T-helper 2 cell treated with Interferon-gamma antibody and Interleukin-4, amounts not matched to agents 100 ng/mL and 5 ng/mL, for 36 hours (primary cell): ENCODE results near the gene HIVEP1. TPM values are rescaled to one million over a fixed set of nuclear protein-coding genes. Genes with fewer than 3 reads are reported as not detected.

ENCODE experiments used
- intact Hi-C: fragments of 100-400 bp; cut with micrococcal nuclease; formaldehyde crosslinking; loops from one replicate; pipeline ENCODE4 v1.15.1; 2023
- total RNA-seq: library from RNA; stranded (reverse); gene quantifications from 2 replicates; pipeline ENCODE4 v1.2.3, GENCODE V29; 2022

Gene HIVEP1
- total RNA-seq, 1 donor from 2014 or later, result 18.1 TPM

GRCh38 chr6:12039540-12040459 lies 27.7 kb downstream of the HIVEP1 start:
- intact Hi-C loops, result loop anchor here (5.0 kb wide), 1 partner anchor 193 kb away; no protein-coding TSS in a partner anchor

DNA sequence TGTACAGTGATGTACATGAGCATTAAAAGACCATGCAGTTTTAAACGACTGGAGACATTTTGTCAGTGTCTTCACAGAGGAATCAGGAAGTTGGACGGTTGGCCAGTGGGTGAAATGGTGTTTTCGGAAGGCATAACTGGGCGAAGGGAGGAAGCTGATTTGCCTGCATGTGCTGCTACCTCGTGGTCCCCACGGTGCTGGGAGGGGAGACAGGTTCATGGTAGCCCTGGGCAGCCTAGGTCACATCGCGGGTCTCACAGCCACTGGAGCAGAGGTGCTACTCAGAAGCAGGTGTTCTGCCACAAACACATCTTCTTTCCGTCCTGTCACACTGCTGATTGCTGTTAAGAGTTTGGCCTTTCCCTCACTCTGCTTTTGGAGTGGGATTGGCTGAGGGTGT lies 35.2 kb downstream of the HIVEP1 start:
- intact Hi-C loops, result no loop called here

DNA sequence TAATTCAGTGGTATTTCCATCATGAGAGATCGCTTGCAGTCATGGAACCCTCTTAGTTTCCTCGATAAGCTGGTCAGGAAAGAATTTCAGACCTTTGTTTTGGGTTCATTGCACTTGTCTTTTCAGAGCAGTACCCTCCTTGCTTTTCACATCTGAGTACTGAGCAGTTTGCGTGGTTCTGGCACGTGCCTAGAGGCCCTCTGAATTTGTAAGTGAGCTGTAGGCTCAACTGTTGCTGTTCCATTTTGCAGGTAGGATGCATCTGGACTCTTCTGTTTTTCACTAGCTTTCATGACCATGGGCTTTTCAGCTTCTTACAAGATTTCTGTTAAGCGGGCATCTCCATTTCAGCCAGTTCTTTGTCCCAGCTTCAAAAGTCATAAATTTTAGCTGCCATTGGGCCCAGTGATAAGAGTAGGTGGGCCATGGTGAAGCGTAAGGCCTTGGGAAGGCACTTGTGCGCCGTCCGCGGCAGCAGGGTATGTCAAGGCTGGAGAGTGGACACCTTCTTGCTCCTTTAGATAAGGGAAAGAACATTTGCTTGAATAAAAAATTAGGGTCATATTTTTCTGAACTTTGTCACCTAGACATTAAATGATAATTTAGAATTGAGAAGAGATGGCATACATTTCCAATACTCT lies 35.8 kb downstream of the HIVEP1 start:
- intact Hi-C loops, result no loop called here

GRCh38 chr6:12048609-12049008 lies 36.5 kb downstream of the HIVEP1 start:
- intact Hi-C loops, result no loop called here

DNA sequence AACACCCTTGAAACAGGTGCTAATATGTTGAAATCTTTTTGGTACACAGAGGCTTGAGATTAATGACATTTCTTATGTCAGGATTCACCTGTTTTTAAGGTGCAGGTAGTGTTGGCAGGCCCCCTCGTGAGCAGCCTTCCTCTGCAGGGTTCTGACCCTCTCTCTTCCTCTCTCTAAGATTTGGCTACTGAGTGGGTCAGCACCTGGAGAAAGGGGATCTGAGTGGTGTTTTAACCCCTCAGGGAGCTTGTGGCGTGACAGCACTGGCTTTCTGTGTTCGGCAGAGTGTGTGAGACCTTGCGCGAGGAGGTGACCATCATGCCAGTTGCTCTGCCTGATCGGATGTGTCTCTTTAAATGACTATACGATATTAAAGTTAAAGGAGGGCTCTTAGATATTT lies 37.1 kb downstream of the HIVEP1 start:
- intact Hi-C loops, result no loop called here

- intact Hi-C loops, result loop anchor here (1.0 to 5.0 kb wide), 5 partner anchors 8 to 340 kb away; no protein-coding TSS in a partner anchor
Observed at GRCh38 chr6:12051861-12052368, 39.8 kb downstream of the HIVEP1 start.

GRCh38 chr6:12058172-12058961 lies 46.3 kb downstream of the HIVEP1 start:
- intact Hi-C loops, result no loop called here

GRCh38 chr6:12060780-12061609 lies 48.9 kb downstream of the HIVEP1 start:
- intact Hi-C loops, result loop anchor here (1.0 to 2.0 kb wide), 2 partner anchors 9 to 50 kb away; no protein-coding TSS in a partner anchor

- intact Hi-C loops, result no loop called here
Observed at GRCh38 chr6:12062605-12063004, 50.5 kb downstream of the HIVEP1 start.

GRCh38 chr6:12064131-12064530 lies 52.0 kb downstream of the HIVEP1 start:
- intact Hi-C loops, result no loop called here

GRCh38 chr6:12064538-12065071 lies 52.5 kb downstream of the HIVEP1 start:
- intact Hi-C loops, result no loop called here

GRCh38 chr6:12065321-12066140 lies 53.4 kb downstream of the HIVEP1 start:
- intact Hi-C loops, result no loop called here

DNA sequence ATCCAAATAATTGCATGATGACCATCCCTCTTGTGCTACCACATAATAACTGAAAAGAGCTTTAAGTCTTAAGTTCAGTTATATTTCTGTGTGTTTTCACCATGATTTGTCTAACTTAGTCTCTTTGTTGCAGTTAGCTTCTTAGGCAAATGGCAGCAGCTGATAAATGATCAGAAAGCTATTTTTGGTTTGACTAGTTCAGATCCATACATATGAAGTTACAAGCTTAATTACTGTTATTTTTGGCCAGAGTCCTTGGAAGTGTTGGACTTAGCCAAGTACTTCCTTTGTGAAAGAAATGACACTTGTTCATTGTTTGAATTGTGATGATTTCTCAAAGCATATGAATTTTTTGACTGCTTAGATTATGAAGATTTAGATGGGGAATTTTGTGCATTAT lies 54.2 kb downstream of the HIVEP1 start:
- intact Hi-C loops, result no loop called here

DNA sequence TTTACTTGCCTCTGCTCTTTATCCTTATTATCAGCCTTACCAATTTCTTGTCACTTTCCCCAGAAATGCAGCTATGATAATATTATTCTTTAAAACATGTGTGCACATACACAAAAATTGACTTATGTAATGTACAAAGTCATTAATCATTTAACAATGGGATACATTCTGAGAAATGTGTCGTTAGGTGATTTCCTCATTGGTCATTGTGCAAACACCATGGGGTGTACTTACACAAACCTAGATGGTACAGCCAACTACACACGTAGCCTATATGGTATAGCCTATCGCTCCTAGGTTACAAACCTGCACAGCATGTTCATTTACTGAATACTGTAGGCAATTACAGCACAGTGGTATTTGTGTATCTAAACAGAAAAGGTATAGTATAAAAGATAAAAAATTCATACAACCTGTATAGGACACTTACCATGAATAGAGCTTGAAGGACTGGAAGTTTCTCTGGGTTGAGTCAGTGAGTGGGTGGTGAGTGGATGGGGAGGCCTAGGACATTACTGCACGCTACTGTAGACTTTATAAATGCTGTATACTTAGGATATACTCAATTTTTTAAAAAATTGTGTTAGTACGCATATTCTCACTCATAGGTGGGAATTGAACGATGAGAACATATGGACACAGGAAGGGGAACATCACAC lies 56.9 kb downstream of the HIVEP1 start:
- intact Hi-C loops, result no loop called here

DNA sequence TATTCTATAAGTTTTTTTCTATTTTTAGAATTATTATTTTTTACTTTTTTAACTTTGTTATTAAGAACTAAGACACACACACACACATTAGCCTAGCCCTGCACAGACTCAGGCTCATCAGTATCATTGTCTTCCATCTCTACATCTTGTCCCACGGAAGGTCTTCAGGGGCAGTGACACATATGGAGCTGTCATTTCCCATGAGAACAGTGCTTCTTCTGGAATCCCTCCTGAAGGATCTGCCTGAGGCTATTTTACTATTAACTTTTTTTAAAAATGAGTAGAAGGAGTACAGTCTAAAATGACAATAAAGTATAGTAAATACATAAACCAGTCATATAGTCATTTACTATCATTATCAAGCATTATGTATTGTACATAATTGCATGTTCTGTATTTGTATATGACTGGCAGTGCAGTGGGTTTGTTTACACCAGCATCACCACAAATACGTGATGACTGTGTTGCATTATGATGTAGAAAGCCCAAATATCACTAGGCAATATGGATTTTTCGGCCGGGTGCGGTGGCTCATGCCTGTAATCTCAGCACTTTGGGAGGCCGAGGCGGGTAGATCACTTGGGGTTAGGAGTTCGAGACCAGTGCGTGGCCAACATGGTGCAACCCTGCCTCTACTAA lies 57.9 kb downstream of the HIVEP1 start:
- intact Hi-C loops, result no loop called here

DNA sequence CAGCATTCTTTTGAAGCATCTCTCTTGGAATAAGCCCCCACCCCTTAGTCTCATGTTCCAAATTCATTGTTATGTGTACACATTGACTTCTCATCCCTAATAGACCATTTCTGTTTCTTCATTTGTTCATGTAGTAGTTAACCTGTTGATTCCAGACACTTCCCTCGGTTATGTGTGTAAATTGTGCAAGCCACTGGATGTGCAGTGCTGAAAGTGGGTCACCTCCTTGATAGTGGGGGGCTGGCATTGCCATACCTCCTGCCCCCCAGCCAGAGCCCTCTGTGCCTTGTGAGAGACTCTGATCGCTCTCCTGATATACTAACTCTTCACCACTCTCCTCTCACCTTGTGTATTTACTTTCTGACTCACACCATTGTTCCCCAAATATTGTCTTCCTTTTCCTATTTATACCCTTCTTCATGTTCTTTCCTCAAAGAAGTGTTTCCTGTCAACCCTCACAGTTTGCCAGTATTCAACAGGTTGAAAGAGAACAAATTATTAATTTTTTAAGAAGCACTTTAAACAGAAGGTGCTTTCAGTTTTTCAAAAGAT lies 59.0 kb downstream of the HIVEP1 start:
- intact Hi-C loops, result no loop called here

- intact Hi-C loops, result loop anchor here (1.0 to 5.0 kb wide), 2 partner anchors 157 to 375 kb away; no protein-coding TSS in a partner anchor
Observed at GRCh38 chr6:12075067-12075563, 63.0 kb downstream of the HIVEP1 start.
